Left lung (tissue), 10 donors: ENCODE data around the gene ELOVL5. TPM values are rescaled to one million over a fixed set of nuclear protein-coding genes. Genes with fewer than 3 reads are reported as not detected.
A peak's percentile ranks its signal among the peaks of the same experiment; 100 is the strongest.

Experiments
- ATAC-seq: fragments of 200-7000 bp; cut with Tn5 transposase; one replicate; pipeline ENCODE4 v1.9.1; 2020; ENCODE audit warnings: moderate library complexity
- DNase-seq, 4 donors: peaks; one replicate each; pipeline ENCODE4 v3.0.0-alpha.2; 2013 to 2020
- H3K27ac ChIP-seq, 2 donors: fragments of 200-600 bp; sonication (generic) in 1 of 2; one replicate each; pipeline versions ENCODE4 v1.5.0 to v1.8.0; 2020 to 2021
- H3K27me3 ChIP-seq, 2 donors: fragments of 200-600 bp; sonication (generic) in 1 of 2; one replicate each; pipeline versions ENCODE4 v1.5.0 to v1.8.0; 2020 to 2021
- H3K36me3 ChIP-seq, 2 donors: fragments of 200-600 bp; sonication (generic) in 1 of 2; one replicate each; pipeline versions ENCODE4 v1.5.0 to v1.8.0; 2020 to 2021
- H3K4me1 ChIP-seq, 2 donors: fragments of 200-600 bp; one replicate each; pipeline ENCODE4 v1.8.0; 2021
- H3K4me3 ChIP-seq, 2 donors: fragments of 200-600 bp; sonication (generic) in 1 of 2; one replicate each; pipeline versions ENCODE4 v1.5.0 to v1.8.0; 2020 to 2021; ENCODE audit warnings: mild to moderate bottlenecking in 1 of 2
- H3K9me3 ChIP-seq, 2 donors: fragments of 200-600 bp; sonication (generic) in 1 of 2; one replicate each; pipeline versions ENCODE4 v1.5.0 to v1.8.0; 2020 to 2021
- intact Hi-C, 2 donors: fragments of 100-400 bp; cut with DNase I; formaldehyde crosslinking; loops; one replicate each; pipeline versions ENCODE4 v1.11.2 to v1.14.2; 2022
- polyA plus RNA-seq, 6 donors: library from polyadenylated mRNA; unstranded; fragments of 120-200 nt; gene quantifications; one replicate each; pipeline ENCODE4 v1.2.1, GENCODE V29; 2013; ENCODE audit not compliant: insufficient read length in 6 of 6
- total RNA-seq, 2 donors: library from RNA; stranded (reverse); fragmentation: NEBNext Ultra II Directional; extraction: Animal tissue kit (Norgen Biotek cat#: 25700); gene quantifications; one replicate each; pipeline ENCODE4 v1.2.1, GENCODE V29; 2021
- TF ChIP-seq, protein P1 (sequence below), 2 donors: fragments of 200-600 bp; sonication (generic) in 1 of 2; IDR thresholded peaks; one replicate each; pipeline versions ENCODE4 v1.5.0 to v1.8.0; 2021; ENCODE audit warnings: antibody characterized with exemption in 2 of 2
- donor health status: DM: no; HTN: yes; CAD: no.
- donor health status: DM: no; HTN: no; CAD: no.

Gene ELOVL5
- total and polyA plus RNA-seq, 8 donors: 54.3 to 132 (median 61.5) TPM

DNA sequence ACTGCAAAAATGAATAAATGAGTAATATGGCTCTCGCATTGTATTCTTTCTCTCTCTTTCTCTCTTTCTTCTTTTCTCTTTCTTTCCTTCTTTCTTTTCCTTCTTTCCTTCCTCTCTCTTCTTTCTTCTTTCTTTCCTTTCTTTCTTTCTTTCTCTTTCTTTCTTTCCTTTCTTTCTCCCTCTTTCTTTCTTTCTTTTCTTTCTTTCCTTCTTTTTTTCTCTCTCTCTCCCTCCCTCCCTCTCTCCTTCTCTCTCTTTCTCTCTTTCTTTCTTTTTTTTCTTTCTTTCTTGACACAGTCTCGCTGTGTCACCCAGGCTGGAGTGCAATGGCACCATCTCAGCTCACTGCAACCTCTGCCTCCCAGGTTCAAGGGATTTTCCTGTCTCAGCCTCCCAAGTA, 20.3 kb upstream of the ELOVL5 start:
- H3K9me3 ChIP-seq: peaks cover 0 to 4% of the 10 kb centered on the region in 2 donors
- no peaks in the 10 kb centered on the region for H3K27me3 ChIP-seq
- ATAC-seq (no peak), DNase-seq (no peak)
- H3K4me1 ChIP-seq: no peaks in the 10 kb centered on the region
- no peak overlapping the region for H3K4me3 ChIP-seq
- TF ChIP-seq, protein P1, sequence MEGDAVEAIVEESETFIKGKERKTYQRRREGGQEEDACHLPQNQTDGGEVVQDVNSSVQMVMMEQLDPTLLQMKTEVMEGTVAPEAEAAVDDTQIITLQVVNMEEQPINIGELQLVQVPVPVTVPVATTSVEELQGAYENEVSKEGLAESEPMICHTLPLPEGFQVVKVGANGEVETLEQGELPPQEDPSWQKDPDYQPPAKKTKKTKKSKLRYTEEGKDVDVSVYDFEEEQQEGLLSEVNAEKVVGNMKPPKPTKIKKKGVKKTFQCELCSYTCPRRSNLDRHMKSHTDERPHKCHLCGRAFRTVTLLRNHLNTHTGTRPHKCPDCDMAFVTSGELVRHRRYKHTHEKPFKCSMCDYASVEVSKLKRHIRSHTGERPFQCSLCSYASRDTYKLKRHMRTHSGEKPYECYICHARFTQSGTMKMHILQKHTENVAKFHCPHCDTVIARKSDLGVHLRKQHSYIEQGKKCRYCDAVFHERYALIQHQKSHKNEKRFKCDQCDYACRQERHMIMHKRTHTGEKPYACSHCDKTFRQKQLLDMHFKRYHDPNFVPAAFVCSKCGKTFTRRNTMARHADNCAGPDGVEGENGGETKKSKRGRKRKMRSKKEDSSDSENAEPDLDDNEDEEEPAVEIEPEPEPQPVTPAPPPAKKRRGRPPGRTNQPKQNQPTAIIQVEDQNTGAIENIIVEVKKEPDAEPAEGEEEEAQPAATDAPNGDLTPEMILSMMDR (IDR thresholded peaks at IDR 0.05): no peak
- intact Hi-C loops: no loop called here
- H3K36me3 ChIP-seq: no peaks in the 10 kb centered on the region
- no peak overlapping the region for H3K27ac ChIP-seq

DNA sequence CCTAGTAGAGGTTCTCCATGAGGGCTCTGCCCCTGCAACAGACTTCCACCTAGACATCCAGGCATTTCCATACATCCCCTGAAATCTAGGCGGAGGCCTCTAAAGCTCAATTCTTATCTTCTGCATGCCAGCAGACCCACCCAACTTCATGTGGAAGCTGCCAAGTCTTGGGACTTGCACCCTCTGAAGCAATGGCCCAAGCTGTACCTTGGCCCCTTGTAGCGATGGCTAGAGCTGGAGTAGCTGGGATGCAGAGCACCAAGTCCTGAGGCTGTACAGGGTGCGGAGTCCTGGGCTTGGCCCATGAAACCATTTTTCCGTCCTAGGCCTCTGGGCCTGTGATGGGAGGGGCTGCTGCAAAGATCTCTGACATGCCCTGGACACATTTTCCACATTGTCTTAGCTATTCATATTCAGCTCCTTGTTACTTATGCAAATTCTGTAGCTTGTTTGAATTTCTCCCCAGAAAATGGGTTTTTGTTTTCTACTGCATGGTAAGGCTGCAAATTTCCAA, 17.4 kb upstream of the ELOVL5 start:
- H3K27me3 ChIP-seq: no peaks in the 10 kb centered on the region
- H3K4me3 ChIP-seq: no peak overlapping the region
- H3K27ac ChIP-seq: no peak overlapping the region
- H3K4me1 ChIP-seq: no peaks in the 10 kb centered on the region
- no peaks in the 10 kb centered on the region for H3K36me3 ChIP-seq
- intact Hi-C loops: no loop called here
- TF ChIP-seq, protein P1 (IDR thresholded peaks at IDR 0.05): no peak
- H3K9me3 ChIP-seq: peaks cover 0 to 4% of the 10 kb centered on the region in 2 donors
- DNase-seq: no peak
- ATAC-seq: no peak

DNA sequence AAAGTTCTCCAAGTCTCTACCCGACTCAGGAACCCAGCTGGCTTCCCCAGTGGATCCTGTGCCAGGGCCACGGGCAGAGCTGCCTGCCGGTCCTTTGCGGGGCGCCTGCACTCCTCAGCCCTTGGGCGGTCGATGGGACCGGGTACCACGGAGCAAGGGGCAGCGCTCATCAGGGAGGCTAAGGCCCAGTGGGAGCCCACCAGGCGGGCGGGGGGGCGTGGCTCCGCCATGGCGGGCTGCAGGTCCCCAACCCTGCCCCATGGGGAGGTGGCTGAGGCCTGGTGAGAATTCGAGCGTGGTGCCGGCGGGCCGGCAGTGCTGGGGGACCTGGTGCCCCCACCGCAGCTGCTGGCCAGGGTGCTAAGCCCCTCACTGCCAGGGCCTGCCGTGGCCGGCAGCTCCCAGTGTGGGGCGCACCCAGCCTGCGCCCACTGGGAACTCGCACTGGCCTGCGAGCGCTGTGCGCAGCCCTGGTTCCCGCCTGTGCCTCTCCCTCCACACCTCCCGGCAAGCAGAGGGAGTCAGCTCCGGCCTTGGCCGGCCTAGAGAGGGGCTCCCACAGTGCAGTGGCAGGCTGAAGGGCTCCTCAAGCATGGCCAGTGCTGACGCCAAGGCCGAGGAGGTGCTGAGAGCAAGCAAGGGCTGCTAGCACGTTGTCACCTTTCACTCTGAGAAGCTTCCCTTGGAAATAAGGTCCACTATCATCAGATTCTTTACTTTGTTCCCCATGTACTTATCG, 14.8 kb upstream of the ELOVL5 start:
- peaks cover 3 to 15% of the 10 kb centered on the region in 2 donors for H3K4me1 ChIP-seq
- intact Hi-C loops: no loop called here
- ATAC-seq (no peak), DNase-seq (peak in 1 of 4 donors; percentile 72)
- H3K4me3 ChIP-seq: no peak overlapping the region
- H3K36me3 ChIP-seq: no peaks in the 10 kb centered on the region
- TF ChIP-seq, protein P1 (IDR thresholded peaks at IDR 0.05): no peak
- no peak overlapping the region for H3K27ac ChIP-seq
- no peaks in the 10 kb centered on the region for H3K27me3 ChIP-seq
- peaks cover 0 to 4% of the 10 kb centered on the region in 2 donors for H3K9me3 ChIP-seq

DNA sequence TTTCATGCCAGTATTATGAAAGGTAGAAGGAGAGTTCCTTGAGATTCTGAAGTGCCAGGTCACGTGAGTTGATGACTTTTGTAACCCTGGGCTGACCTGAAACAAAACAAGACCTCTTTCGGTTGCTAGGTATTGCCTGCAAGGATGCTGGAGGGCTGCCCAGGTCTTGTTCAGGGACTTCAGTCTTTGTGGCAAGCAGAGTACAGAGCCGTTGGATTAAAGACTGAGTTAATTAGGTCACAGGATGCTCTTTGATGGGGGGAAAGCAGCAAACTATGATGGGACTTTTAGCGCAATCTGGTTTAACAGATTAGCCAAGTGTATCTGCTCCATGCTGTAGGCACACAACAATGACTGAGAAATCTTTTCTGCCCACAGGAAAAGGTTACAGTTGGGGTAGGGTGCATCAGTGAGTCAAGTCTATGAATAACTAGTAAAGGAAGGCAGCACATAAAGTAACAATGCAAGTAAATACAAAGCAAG, 12.8 kb upstream of the ELOVL5 start:
- Histone ChIP-seq H3K36me3 (no peaks in the 10 kb centered on the region), H3K27ac (peak overlapping the region in 1 of 2 donors; percentile 95), H3K27me3 (no peaks in the 10 kb centered on the region), H3K4me3 (no peak overlapping the region), H3K4me1 (peaks cover 11 to 22% of the 10 kb centered on the region in 2 donors), H3K9me3 (peaks cover 0 to under 1% of the 10 kb centered on the region in 2 donors)
- intact Hi-C loops: no loop called here
- ATAC-seq (peak; percentile 35), DNase-seq (peak in 3 of 4 donors; percentile 38 to 88 (median 87))
- TF ChIP-seq, protein P1 (IDR thresholded peaks at IDR 0.05): no peak
